Epithelial cell of proximal tubule (primary cell): ENCODE measurements around the gene MVP. TPM values are rescaled to one million over a fixed set of nuclear protein-coding genes. Genes with fewer than 3 reads are reported as not detected.

Source experiments
- DNase-seq: peaks from one replicate; pipeline ENCODE4 v3.0.0-alpha.2; 2011; ENCODE audit warnings: low read depth
- H3K4me3 ChIP-seq: 2 replicates; pipeline ENCODE4 v1.5.1; 2011; ENCODE audit warnings: low read depth, mild to moderate bottlenecking, low read length
- total RNA-seq: library from RNA; depleted of rRNA; stranded (reverse); fragments of >200 nt; gene quantifications from 2 replicates; pipeline ENCODE4 v1.2.3, GENCODE V29; 2015
- TF ChIP-seq, protein P1 (sequence below): conservative IDR thresholded peaks from 2 replicates; pipeline ENCODE4 v1.5.1; 2012; ENCODE audit warnings: low read depth, mild to moderate bottlenecking, low read length

Gene MVP
- total RNA-seq, 1 donor from 2014 or later = 179 TPM

DNA sequence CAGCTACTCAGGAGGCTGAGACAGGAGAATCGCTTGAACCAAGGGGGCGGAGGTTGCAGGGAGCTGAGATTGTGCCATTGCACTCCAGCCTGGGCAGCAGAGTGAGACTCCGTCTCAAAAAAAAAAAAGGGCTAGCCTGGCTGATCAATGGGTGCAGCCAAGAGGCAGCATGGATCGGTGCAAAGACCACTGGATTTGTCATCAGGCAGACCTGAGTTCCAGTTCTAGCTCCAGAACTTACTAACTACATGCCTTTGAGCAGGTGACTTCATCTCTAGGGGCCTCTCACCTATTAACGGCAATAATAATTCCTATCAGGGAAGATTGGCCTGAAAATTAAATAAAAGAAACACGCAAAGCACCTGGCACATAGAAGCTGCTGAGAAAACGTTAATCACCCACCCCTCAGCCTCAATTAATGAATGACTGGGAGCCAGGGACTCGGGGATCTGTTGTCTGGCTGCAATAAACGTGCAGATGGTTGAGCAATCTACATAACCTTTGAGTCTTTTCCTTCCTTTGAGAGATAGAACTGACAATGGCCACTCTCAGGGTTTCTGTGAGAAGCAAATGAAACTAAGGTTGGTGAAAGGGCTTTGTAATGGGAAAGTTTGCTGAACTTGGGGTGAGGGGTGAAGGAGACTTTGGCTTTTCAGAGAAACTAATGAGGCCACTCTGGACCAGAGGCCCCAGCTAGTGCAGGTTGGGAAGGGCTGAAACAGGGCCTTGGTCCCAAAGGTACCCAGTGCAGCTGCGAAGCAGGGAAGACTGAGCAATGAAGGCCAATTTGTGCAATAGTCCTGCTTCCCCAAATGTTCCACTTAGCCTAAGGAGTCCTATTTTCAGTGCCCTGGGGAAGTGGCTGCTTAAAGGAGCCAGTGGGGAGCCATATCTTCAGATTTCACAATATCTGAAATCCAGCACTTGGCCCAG, 71.5 kb downstream of the MVP start:
- H3K4me3 ChIP-seq = no peak overlapping the region
- no peak for DNase-seq
- TF ChIP-seq, protein P1, sequence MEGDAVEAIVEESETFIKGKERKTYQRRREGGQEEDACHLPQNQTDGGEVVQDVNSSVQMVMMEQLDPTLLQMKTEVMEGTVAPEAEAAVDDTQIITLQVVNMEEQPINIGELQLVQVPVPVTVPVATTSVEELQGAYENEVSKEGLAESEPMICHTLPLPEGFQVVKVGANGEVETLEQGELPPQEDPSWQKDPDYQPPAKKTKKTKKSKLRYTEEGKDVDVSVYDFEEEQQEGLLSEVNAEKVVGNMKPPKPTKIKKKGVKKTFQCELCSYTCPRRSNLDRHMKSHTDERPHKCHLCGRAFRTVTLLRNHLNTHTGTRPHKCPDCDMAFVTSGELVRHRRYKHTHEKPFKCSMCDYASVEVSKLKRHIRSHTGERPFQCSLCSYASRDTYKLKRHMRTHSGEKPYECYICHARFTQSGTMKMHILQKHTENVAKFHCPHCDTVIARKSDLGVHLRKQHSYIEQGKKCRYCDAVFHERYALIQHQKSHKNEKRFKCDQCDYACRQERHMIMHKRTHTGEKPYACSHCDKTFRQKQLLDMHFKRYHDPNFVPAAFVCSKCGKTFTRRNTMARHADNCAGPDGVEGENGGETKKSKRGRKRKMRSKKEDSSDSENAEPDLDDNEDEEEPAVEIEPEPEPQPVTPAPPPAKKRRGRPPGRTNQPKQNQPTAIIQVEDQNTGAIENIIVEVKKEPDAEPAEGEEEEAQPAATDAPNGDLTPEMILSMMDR = no peak

DNA sequence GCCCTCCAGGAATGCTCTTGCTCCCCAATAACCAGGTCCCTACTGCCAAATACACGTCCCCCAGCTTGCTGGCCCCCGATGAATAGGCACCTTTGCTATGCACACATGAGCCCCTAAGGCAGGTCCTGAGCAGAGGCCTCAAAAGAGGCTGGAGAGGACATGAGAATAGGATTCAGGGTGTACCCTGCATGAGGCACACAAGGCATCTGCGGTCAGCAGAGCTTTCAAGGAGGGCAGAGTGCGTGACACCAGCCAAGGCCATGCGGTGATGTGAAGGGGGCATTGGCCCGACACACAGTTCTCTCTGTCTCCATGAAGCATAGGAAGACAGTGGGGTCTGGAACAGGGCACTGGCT, 72.2 kb downstream of the MVP start:
- H3K4me3 ChIP-seq = no peak overlapping the region
- TF ChIP-seq, protein P1 = no peak
- no peak for DNase-seq

DNA sequence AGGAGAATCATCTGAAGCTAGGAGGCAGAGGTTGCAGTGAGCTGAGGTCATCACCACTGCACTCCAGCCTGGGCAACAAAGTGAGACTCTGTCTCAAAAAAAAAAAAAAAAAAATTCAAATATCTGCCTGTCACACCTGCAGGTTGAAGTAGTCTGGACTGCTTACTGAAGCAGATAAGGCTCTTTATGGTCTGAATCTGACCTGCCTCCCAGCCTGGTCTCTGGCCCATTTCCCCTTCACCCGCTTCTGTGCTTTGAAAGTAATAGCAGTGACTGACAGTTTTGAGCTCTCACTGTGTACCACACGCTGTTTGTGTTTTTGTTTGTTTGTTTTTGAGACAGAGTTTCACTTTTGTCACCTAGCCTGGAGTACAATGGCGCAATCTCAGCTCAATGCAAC, 73.3 kb downstream of the MVP start:
- H3K4me3 ChIP-seq = no peak overlapping the region
- TF ChIP-seq, protein P1 = no peak
- DNase-seq = no peak

DNA sequence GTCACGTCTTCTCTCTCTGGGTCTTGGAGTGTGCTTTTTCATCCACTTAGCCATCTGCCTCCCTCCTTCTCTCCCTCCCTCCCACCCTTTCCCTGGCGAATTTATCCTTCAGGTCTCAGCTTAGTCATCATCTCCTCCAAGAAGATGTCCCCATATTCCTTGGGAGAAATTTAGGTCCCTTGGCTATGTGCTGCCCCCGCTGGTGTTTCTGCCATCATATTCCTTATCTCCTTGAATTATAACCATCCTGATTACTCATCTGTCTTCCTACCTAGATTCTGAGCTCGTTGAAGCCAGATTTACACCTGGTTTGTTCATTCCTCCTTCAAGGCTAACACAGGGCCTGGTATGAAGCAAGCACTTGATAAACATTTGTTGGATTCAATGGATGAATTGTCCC, 74.1 kb downstream of the MVP start:
- TF ChIP-seq, protein P1 = no peak
- no peak overlapping the region for H3K4me3 ChIP-seq
- DNase-seq = no peak

DNA sequence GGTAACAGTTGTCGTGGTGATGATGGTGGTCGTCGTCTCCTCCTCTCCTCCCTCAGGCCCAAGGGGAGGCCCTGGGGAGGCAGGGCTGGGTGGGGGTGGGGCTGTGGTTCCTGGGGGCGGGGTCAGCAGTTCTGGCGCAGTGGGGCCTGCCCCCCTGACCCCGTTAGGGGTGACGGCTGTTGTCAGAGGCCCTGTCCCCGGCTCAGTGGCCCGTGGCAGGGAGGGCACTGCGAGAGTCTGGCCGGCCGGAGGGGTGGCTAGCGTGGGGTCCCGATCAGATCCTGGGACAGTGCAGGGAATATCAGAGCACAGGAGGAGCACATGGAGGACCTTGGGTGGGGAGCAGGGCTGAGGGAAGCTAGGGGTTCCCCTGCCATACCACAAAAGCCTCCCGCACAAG, 76.6 kb downstream of the MVP start:
- TF ChIP-seq, protein P1 = no peak
- no peak overlapping the region for H3K4me3 ChIP-seq

DNA sequence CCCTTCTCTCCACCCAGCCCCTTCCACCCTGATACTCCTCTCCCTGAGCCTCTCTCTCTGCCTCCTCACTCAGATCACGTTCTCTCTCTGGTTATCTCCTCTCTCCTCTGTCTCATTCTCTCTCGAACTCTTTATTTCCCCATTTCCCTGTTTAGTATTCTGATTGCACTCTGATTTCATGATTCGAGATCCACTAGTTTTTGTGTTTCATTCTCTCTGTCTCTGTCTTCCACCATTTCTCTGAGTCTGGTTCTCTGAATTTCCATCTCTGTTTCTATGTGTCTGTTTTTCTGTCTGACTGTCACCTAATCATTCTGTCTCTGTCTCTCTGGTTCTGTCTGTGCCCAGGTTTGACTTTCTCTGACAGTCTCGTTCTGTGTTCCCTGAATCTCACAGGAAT, 77.1 kb downstream of the MVP start:
- TF ChIP-seq, protein P1 = no peak
- DNase-seq = no peak
- H3K4me3 ChIP-seq = no peak overlapping the region

More for the DNA sequence above, 76.6 kb downstream of the MVP start:
- DNase-seq = no peak

Other genes starting within 250 kb of the MVP start
- 0.43 TPM in 1 of 2 replicates, not detected in the other for gene SPN, start 157.2 kb upstream of the MVP start, total RNA-seq
- 89.9 and 148 TPM in 2 replicates for gene QPRT, start 141.3 kb upstream of the MVP start, total RNA-seq
- not detected in 2 replicates for gene C16orf54, start 74.5 kb upstream of the MVP start, total RNA-seq
- gene ZG16, start 42.2 kb upstream of the MVP start, total RNA-seq = not detected in 2 replicates
- gene KIF22, start 29.7 kb upstream of the MVP start, total RNA-seq = 105 and 118 TPM in 2 replicates
- 174 and 293 TPM in 2 replicates for gene MAZ, start 13.9 kb upstream of the MVP start, total RNA-seq
- 0.35 TPM in 1 of 2 replicates, not detected in the other for gene PRRT2, start 8.3 kb upstream of the MVP start, total RNA-seq
- 62.3 and 63.2 TPM in 2 replicates for gene PAGR1, start 4.3 kb upstream of the MVP start, total RNA-seq
- 79.0 and 83.3 TPM in 2 replicates for gene CDIPT, start 42.8 kb downstream of the MVP start, total RNA-seq
- 2.2 and 12.8 TPM in 2 replicates for gene SEZ6L2, start 79.1 kb downstream of the MVP start, total RNA-seq
- 11.1 and 14.2 TPM in 2 replicates for gene ASPHD1, start 80.0 kb downstream of the MVP start, total RNA-seq
- 6.6 and 17.4 TPM in 2 replicates for gene KCTD13, start 105.8 kb downstream of the MVP start, total RNA-seq
- 92.1 and 139 TPM in 2 replicates for gene TMEM219, start 141.6 kb downstream of the MVP start, total RNA-seq
- 31.6 and 31.9 TPM in 2 replicates for gene TAOK2, start 153.4 kb downstream of the MVP start, total RNA-seq
- 9.5 and 14.0 TPM in 2 replicates for gene HIRIP3, start 175.2 kb downstream of the MVP start, total RNA-seq
- 86.9 and 108 TPM in 2 replicates for gene INO80E, start 175.8 kb downstream of the MVP start, total RNA-seq
- 0.17 and 0.22 TPM in 2 replicates for gene DOC2A, start 190.6 kb downstream of the MVP start, total RNA-seq
- gene C16orf92, start 202.7 kb downstream of the MVP start, total RNA-seq = not detected in 2 replicates
- gene TLCD3B, start 210.8 kb downstream of the MVP start, total RNA-seq = not detected in 2 replicates
- gene ALDOA, start 245.3 kb downstream of the MVP start, total RNA-seq = 1,398 and 2,089 TPM in 2 replicates